AG04450 (cell line): Measurements from ENCODE around the gene SDK1. TPM values are rescaled to one million over a fixed set of nuclear protein-coding genes. Genes with fewer than 3 reads are reported as not detected.
"Not testable (repeated sequence)": the region's sequence is repeated elsewhere in the genome, so short reads cannot be mapped to it uniquely, and the experiment has no call there.

Experiments
- CTCF ChIA-PET: fragments of 300-600, 350-600 bp; formaldehyde crosslinking; extraction: SDS; loops from one replicate; lab custom pipeline; 2022; ENCODE audit warnings: antibody characterized with exemption, inconsistent platforms; lab: Charles Lee
- POLR2A ChIA-PET: fragments of 350-600 bp; formaldehyde crosslinking; extraction: SDS; loops from one replicate; lab custom pipeline; 2021; ENCODE audit warnings: antibody characterized with exemption, inconsistent platforms; lab: Yijun Ruan, JAX
- DNase-seq: peaks from one replicate; pipeline ENCODE4 v3.0.0-alpha.2; 2011; ENCODE audit warnings: low read depth, low spot score
- H3K27ac ChIP-seq: one replicate; pipeline ENCODE4 v1.5.1; 2012; ENCODE audit warnings: low read depth, low read length, control low read depth
- H3K27me3 ChIP-seq: one replicate; pipeline ENCODE4 v1.6.0; 2012; ENCODE audit warnings: low read length; ENCODE audit not compliant: control insufficient read depth, insufficient read depth
- H3K4me3 ChIP-seq: 2 replicates; pipeline ENCODE4 v1.5.1; 2011; ENCODE audit warnings: mild to moderate bottlenecking, low read depth, low read length, control low read depth
- H3K9me3 ChIP-seq: 2 replicates; pipeline ENCODE4 v1.5.1; 2012; ENCODE audit warnings: low read length; ENCODE audit not compliant: control insufficient read depth, insufficient read depth
- polyA plus RNA-seq: library from polyadenylated mRNA; depleted of rRNA; stranded (reverse); fragments of >200 nt; gene quantifications from 2 replicates; pipeline ENCODE4 v1.2.3, GENCODE V29; 2011
- TF ChIP-seq, protein P1 (sequence below): IDR thresholded peaks from 2 replicates; pipeline ENCODE4 v1.5.1; 2011; ENCODE audit warnings: low read depth, low read length, control low read depth, inconsistent platforms

SDK1 gene
- polyA plus RNA-seq, 1 experiment: 2.2 TPM

DNA sequence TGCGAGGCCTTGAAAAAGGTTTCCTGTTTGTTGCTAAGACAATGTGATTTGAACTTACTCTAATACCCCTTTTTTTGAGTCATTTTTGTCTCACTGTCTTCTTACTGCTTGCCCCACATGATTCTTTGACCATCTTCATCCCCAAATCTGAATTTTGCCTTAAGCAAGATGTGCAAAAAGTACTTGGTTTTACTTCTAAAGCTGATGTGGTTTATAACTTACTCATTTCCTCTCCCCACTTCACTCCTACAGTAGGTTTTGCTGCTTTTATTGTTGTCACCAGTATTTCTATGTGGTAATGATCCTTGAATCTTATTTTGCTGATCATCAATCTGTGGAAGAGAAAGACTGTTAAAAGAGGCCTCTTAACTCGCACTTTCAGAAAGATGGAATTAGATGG lies 396.4 kb downstream of the SDK1 start:
- TF ChIP-seq, protein P1, sequence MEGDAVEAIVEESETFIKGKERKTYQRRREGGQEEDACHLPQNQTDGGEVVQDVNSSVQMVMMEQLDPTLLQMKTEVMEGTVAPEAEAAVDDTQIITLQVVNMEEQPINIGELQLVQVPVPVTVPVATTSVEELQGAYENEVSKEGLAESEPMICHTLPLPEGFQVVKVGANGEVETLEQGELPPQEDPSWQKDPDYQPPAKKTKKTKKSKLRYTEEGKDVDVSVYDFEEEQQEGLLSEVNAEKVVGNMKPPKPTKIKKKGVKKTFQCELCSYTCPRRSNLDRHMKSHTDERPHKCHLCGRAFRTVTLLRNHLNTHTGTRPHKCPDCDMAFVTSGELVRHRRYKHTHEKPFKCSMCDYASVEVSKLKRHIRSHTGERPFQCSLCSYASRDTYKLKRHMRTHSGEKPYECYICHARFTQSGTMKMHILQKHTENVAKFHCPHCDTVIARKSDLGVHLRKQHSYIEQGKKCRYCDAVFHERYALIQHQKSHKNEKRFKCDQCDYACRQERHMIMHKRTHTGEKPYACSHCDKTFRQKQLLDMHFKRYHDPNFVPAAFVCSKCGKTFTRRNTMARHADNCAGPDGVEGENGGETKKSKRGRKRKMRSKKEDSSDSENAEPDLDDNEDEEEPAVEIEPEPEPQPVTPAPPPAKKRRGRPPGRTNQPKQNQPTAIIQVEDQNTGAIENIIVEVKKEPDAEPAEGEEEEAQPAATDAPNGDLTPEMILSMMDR: no peak
- Histone ChIP-seq H3K27ac (no peak overlapping the region), H3K27me3 (no peaks in the 10 kb centered on the region), H3K9me3 (no peaks in the 10 kb centered on the region; the same call in 1 of the 2 replicates), H3K4me3 (no peak overlapping the region)
- POLR2A ChIA-PET: no interaction called here
- DNase-seq: no peak
- CTCF ChIA-PET: no interaction called here

DNA sequence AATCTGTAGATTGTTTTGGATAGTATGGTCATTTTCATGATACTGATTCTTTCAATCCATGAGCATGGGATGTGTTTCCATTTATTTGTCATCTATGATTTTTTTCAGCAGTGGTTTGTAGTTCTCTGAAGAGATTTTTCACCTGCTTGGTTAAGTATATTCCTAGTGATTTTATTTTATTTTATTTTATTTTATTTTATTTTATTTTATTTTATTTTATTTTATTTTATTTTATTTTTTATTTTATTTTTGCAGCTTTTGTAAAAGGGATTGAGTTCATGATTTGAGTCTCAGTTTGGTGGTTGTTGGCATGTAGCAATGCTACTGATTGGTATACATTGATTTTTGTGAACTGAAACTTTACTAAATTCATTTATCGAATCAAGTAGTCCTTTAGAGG lies 404.2 kb downstream of the SDK1 start:
- Histone ChIP-seq H3K27ac (no peak overlapping the region), H3K4me3 (no peak overlapping the region), H3K9me3 (no peaks in the 10 kb centered on the region; the same call in 1 of the 2 replicates), H3K27me3 (no peaks in the 10 kb centered on the region)
- ChIA-PET CTCF (no interaction called here), POLR2A (no interaction called here)
- TF ChIP-seq, protein P1: no peak
- no peak for DNase-seq

DNA sequence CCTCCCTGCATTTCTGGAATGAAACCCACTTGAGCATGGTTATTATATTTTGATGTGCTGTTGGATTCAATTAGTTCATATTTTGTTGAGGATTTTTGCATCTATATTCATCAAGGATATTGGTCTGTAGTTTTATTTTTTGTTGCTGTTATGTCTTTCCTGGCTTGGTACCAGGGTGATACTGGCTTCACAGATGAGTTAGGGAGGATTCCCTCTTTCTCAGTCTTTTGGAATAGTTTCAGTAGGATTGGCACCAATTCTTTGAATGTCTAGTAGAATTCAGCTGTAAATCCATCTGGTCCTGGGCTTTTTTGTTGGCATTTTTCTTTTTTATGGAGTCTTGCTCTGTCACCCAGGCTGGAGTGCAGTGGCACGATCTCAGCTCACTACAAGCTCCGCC lies 405.0 kb downstream of the SDK1 start:
- CTCF ChIA-PET, DNase-seq, H3K4me3 ChIP-seq, H3K27ac ChIP-seq, H3K9me3 ChIP-seq, H3K27me3 ChIP-seq, POLR2A ChIA-PET: not testable (repeated sequence)

DNA sequence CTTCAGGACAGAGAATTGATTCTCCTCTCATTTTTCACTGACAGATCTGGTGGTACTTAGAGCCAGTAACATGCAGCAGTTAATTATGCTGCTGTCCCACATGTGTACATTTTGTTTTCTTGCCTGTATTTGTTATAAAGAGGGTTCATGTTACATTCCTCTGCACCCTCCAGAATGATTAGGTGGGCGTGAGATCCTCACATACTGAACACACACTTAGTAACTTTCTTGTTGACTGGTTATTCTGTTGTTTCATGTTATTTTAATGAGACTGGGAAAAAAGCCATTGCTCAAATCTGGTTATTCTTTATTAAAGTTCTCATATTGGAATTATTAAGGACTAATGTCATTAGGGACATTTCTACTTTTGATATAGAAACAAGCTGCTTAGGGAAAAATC lies 409.1 kb downstream of the SDK1 start:
- Histone ChIP-seq H3K27me3 (no peaks in the 10 kb centered on the region), H3K27ac (no peak overlapping the region), H3K9me3 (peaks cover 3% of the 10 kb centered on the region; the same call in 1 of the 2 replicates), H3K4me3 (no peak overlapping the region)
- POLR2A ChIA-PET: no interaction called here
- CTCF ChIA-PET: no interaction called here
- DNase-seq: no peak
- TF ChIP-seq, protein P1: no peak

DNA sequence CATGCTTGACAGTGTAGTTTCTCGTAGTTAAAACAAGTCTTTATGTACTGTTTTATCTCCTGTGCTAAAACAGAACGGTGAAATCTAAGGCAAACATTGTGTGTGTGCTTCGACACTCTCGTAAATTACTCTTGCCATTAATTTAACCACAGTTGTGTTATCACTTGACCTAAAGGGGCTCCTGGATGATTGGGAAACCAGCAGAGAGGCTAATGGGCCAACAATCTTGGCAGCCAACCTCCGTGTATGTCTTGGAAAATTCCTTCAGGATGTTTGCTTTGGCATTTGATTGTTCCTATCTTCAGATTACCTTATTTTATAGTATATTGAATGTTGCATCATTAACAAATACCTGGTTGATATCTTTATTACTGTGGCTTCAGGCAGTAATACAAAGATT lies 409.5 kb downstream of the SDK1 start:
- TF ChIP-seq, protein P1: no peak
- H3K4me3 ChIP-seq: no peak overlapping the region
- POLR2A ChIA-PET: no interaction called here
- CTCF ChIA-PET: no interaction called here
- H3K27me3 ChIP-seq: no peaks in the 10 kb centered on the region
- no peak overlapping the region for H3K27ac ChIP-seq
- DNase-seq: no peak
- peaks cover 3% of the 10 kb centered on the region; the same call in 1 of the 2 replicates for H3K9me3 ChIP-seq

DNA sequence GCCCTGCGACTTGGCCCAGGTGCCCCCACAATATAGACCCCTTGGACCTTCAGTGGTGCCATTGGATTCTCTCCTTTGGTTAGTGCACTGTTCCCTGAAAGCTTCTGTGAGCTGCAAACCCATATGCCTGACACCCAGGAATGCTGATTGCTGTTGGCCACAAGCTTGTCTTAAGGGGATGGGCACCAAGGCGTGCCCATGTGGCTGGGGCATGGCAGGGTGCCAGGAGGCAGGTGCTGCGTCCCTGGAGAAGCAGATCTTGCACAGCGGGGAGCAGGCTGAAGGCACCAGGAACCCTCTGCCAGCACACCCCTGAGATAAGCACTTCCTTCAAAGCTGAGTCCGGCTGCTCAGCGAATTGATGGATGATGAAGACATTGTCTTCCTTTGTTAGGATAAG lies 411.8 kb downstream of the SDK1 start:
- Histone ChIP-seq H3K27ac (no peak overlapping the region), H3K9me3 (peaks cover 5% of the 10 kb centered on the region; the same call in 1 of the 2 replicates), H3K27me3 (no peaks in the 10 kb centered on the region), H3K4me3 (no peak overlapping the region)
- TF ChIP-seq, protein P1: no peak
- ChIA-PET CTCF (no interaction called here), POLR2A (no interaction called here)
- no peak for DNase-seq
